Esophagus (tissue), 2 donors: ENCODE data around the gene TMTC1. TPM values are rescaled to one million over a fixed set of nuclear protein-coding genes. Genes with fewer than 3 reads are reported as not detected.

ENCODE experiments used
- H3K27ac ChIP-seq, 2 donors: one replicate each; pipeline ENCODE4 v1.5.1; 2013; ENCODE audit warnings: low read depth in 2 of 2, mild to moderate bottlenecking in 2 of 2, inconsistent platforms in 1 of 2, low read length in 1 of 2, moderate library complexity in 1 of 2
- H3K27me3 ChIP-seq, 2 donors: one replicate each; pipeline ENCODE4 v1.6.1; 2013; ENCODE audit warnings: low read length in 2 of 2, control low read depth in 1 of 2, mild to moderate bottlenecking in 1 of 2; ENCODE audit not compliant: insufficient read depth in 2 of 2, control insufficient read depth in 1 of 2
- H3K36me3 ChIP-seq, 2 donors: one replicate each; pipeline ENCODE4 v1.6.1; 2013; ENCODE audit warnings: low read length in 1 of 2; ENCODE audit not compliant: control insufficient read depth in 2 of 2, insufficient read depth in 2 of 2
- H3K4me1 ChIP-seq, 2 donors: one replicate each; pipeline ENCODE4 v1.6.1; 2013; ENCODE audit warnings: low read length in 1 of 2; ENCODE audit not compliant: control insufficient read depth in 2 of 2, insufficient read depth in 2 of 2
- H3K4me3 ChIP-seq, 2 donors: one replicate each; pipeline ENCODE4 v1.5.1; 2013; ENCODE audit warnings: low read length in 2 of 2, mild to moderate bottlenecking in 2 of 2, low read depth in 1 of 2, moderate library complexity in 1 of 2
- H3K9me3 ChIP-seq, 2 donors: one replicate each; pipeline ENCODE4 v1.6.1; 2013; ENCODE audit warnings: mild to moderate bottlenecking in 2 of 2, low read depth in 1 of 2, low read length in 1 of 2, moderate library complexity in 1 of 2; ENCODE audit not compliant: control insufficient read depth in 2 of 2, insufficient read depth in 1 of 2
- WGBS, 2 donors: extraction: QIAGEN DNeasy Blood & Tissue Kit; methylation state at CpG; one replicate each; pipeline ENCODE4 v1.1.7; 2013; 5-methylcytosine and 5-hydroxymethylcytosine counted together
- polyA plus RNA-seq, 2 donors: library from polyadenylated mRNA; stranded (reverse); fragments of 200-250 nt; gene quantifications; one replicate each; pipeline ENCODE4 v1.2.3, GENCODE V29; 2013
- donor health status: healthy with polysubstance abuse.
- donor health status: Bipolar disorder and iron deficiency.

TMTC1 gene
- polyA plus RNA-seq, 2 donors, result 1.3 to 1.6 TPM

DNA sequence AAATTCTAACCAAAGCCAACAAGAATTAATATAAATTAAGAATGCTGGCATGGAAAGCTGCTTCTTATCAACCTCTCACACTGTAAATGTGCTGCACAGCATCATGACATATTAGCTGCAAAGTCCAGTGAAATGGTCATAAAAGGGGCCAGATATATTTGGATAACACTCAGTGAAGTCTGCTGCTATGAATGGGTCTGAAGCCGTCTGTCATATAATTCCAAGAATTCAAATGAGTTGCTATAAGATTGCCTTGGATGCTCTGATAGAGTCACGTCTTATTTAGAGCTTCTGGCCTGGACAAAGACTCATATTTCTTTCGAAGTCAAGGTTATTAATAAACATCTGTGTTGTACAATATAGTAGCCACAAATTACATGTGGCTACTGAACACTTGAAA lies 231.9 kb downstream of the TMTC1 start:
- Histone ChIP-seq H3K27ac (no peak overlapping the region), H3K4me3 (no peak overlapping the region), H3K9me3 (no peaks in the 10 kb centered on the region), H3K27me3 (no peaks in the 10 kb centered on the region), H3K4me1 (no peaks in the 10 kb centered on the region), H3K36me3 (no peaks in the 10 kb centered on the region)
- 68 to 70% methylated on average over 3 of the region's 3 CpGs for WGBS, 2 donors

DNA sequence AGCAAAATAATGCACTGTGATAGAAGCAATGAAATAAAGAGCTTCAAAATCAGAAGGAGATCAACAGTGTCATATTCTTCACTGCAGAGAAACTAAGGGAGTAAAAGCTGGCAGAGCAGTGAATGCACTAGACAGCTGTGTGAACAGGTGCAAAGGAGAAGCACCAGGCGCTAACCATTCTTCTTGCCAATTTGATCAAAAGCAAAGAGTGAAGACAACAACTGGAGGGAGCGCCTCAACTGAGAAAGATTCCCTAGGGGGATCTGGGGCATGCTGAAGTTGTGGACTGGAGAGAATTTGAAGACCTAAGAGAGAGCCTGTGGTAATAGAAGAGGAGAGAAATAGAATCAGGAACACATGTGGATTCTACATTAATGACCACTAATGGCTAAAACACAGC lies 235.9 kb downstream of the TMTC1 start:
- no peak overlapping the region for H3K27ac ChIP-seq
- H3K4me1 ChIP-seq, result no peaks in the 10 kb centered on the region
- H3K4me3 ChIP-seq, result no peak overlapping the region
- 90 to 100% methylated on average over 2 of the region's 2 CpGs for WGBS, 2 donors
- H3K36me3 ChIP-seq, result no peaks in the 10 kb centered on the region
- no peaks in the 10 kb centered on the region for H3K9me3 ChIP-seq
- H3K27me3 ChIP-seq, result no peaks in the 10 kb centered on the region

DNA sequence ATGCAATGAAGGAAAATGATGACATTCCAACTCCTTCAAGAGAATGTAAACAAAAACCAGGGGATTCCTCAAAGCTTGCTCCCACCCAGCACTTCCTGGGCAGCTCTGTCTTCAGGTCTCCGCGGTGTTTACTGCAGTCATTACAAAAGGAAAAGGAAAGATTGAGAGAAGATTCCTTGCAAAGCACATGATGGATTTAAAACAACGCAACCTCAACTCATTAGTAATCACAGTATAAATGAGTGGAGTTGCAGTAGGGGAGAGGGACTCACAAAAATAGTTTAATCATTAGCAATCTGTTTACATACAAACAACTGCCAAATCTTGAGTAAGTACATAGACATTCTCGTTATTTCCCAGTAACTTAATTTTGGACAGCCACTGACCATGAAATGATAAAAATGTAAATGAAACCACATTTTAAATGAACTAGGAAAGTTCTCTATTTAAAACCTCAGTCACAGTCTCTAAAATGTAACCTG lies 236.6 kb downstream of the TMTC1 start:
- H3K27ac ChIP-seq, result no peak overlapping the region
- no peaks in the 10 kb centered on the region for H3K9me3 ChIP-seq
- H3K36me3 ChIP-seq, result no peaks in the 10 kb centered on the region
- H3K27me3 ChIP-seq, result no peaks in the 10 kb centered on the region
- H3K4me1 ChIP-seq, result no peaks in the 10 kb centered on the region
- H3K4me3 ChIP-seq, result no peak overlapping the region
- WGBS, 2 donors, result 50 to 52% methylated on average over 4 of the region's 4 CpGs

DNA sequence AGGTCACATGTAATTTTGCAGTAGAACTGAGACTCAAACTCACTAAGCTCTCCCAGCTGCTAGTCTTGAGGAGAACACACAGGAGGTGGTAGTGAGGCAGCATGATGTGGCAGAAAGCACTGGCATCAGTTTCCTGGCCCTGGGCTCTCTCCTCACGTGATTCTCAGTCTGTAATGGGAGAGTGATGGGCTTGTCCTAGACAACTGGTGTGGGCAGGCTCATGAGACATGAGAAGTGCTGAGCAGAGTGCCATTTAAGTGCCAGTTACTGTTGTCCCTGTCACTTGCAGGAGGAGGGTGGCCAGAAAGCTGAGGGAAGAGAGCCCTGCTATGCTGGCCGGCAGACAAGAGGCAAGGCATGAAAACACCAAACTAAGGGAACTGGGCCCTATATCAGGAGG lies 237.7 kb downstream of the TMTC1 start:
- H3K9me3 ChIP-seq, result no peaks in the 10 kb centered on the region

DNA sequence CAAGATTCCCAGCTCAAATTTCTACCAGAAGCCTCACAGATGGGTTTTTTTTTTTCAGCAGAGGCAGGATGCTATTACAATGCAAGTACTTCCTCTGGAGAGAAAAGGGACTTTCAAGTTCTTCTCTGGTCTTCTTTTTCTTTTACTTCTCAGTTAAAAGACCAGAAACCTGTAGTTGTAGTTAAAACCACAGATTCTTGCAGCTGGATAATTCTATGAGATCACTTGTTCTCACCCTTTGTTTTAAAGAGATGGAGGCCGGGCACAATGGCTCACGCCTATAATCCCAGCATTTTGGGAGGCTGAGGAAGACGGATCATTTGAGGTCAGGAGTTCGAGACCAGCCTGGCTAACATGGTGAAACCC lies 238.7 kb downstream of the TMTC1 start:
- WGBS, 2 donors, result 87 to 90% methylated on average over 4 of the region's 4 CpGs
- Histone ChIP-seq H3K4me1 (no peaks in the 10 kb centered on the region), H3K4me3 (no peak overlapping the region), H3K9me3 (no peaks in the 10 kb centered on the region), H3K27me3 (no peaks in the 10 kb centered on the region), H3K27ac (no peak overlapping the region), H3K36me3 (no peaks in the 10 kb centered on the region)

More for the DNA sequence above, 237.7 kb downstream of the TMTC1 start:
- Histone ChIP-seq H3K27me3 (no peaks in the 10 kb centered on the region), H3K4me3 (no peak overlapping the region), H3K4me1 (no peaks in the 10 kb centered on the region), H3K27ac (no peak overlapping the region), H3K36me3 (no peaks in the 10 kb centered on the region)
- WGBS, 2 donors, result 84 to 89% methylated on average over 2 of the region's 2 CpGs

DNA sequence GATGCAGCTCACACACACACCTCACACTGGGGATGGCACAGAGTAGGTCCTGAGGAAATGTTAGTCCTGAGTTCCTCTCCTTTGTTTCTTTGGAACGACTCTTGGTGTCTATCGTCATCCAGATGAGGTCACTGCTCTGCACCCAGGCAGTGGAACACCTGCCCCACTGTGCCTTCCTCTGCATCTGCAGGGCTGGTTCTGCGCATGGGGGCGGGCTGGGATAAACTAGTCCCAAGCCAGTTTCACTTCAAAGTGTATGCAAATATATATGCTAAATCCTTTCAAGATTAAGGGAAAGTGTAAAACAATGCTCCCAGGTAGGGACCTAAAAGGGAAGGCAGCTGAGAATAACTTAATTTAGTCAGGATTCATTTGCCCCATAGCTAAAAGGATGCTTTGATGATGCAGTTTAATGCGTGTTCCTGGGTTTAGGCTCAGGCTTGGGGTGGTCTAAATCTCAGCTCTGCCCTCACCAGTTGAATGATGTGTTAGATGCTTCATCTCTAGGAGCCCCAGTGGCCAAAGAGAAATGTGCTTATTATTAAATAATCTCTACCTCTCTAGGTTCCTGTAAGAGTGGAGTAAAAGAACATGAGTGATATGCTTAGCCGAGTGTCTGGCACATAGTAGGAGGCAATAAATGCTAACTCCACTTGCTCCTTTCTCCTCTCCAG lies 239.2 kb downstream of the TMTC1 start:
- no peak overlapping the region for H3K4me3 ChIP-seq
- no peaks in the 10 kb centered on the region for H3K4me1 ChIP-seq
- WGBS, 2 donors, result 87 to 91% methylated on average over 6 of the region's 6 CpGs
- H3K27ac ChIP-seq, result no peak overlapping the region
- no peaks in the 10 kb centered on the region for H3K9me3 ChIP-seq
- no peaks in the 10 kb centered on the region for H3K36me3 ChIP-seq
- H3K27me3 ChIP-seq, result no peaks in the 10 kb centered on the region

DNA sequence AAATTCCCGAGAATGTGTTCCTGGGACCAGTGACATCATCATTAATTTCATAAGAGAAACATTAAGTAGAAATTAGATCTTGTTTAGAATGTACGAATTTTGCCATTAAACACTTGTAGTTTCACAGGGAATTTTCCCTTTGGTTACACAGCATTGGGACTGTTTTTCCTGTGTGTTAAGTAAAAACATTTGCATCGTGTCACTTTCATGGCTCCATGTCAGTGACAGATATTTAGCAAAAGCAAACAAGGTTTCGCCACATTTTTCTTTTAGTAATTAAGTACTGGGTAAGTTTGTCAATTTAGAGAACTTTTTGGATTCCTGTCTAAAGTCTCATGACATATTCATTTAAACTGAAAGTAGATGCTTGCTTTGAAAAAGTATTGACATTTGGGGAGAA lies 240.7 kb downstream of the TMTC1 start:
- Histone ChIP-seq H3K27ac (peak overlapping the region in 1 of 2 donors; percentile 26), H3K4me1 (no peaks in the 10 kb centered on the region), H3K36me3 (no peaks in the 10 kb centered on the region), H3K9me3 (no peaks in the 10 kb centered on the region), H3K4me3 (no peak overlapping the region), H3K27me3 (no peaks in the 10 kb centered on the region)
- WGBS, 2 donors, result 61 to 69% methylated on average over 4 of the region's 4 CpGs

DNA sequence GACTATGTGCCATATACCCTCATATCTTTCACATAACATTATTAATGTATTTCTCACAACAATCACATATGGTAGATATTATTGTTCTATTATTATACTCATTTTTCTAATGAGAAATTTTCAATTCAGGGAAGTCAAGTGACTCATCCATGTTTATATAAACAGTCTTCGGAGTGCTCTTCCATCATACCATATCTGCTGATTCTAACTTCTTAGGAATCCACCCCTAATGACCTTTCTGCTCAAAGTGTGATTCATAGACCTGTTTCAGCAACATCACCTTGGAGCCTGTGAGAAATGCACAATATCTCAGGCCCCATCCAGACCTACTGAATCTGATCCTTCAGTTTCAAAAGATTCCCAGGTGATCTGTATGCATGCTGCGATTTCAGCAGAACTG lies 246.4 kb downstream of the TMTC1 start:
- Histone ChIP-seq H3K4me3 (no peak overlapping the region), H3K27ac (no peak overlapping the region), H3K4me1 (no peaks in the 10 kb centered on the region), H3K9me3 (no peaks in the 10 kb centered on the region), H3K27me3 (no peaks in the 10 kb centered on the region), H3K36me3 (no peaks in the 10 kb centered on the region)
- WGBS, 2 donors, result 54 to 73% methylated on average over 2 of the region's 2 CpGs

DNA sequence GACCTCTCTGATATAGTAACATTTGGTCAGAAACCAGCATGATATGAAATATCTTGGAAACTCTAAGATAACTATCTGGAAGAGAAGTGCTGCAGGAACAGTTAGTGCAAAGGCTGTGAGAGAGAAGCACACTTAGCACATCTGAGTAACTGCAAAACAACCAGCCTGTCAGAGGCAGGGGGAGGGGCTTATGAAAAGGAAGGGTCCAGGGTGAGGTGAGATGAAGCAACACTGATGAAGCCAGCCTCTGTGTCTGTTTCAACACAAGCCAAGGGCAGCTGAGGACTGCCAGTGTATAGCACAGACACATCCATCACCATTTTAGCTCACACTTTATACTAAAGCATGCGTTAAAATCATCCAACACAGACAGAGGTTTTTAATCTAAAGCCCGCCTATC lies 248.8 kb downstream of the TMTC1 start:
- H3K4me3 ChIP-seq, result no peak overlapping the region
- no peaks in the 10 kb centered on the region for H3K4me1 ChIP-seq
- H3K36me3 ChIP-seq, result no peaks in the 10 kb centered on the region
- no peaks in the 10 kb centered on the region for H3K9me3 ChIP-seq
- WGBS, 2 donors, result 83 to 97% methylated on average over 2 of the region's 2 CpGs
- no peaks in the 10 kb centered on the region for H3K27me3 ChIP-seq
- no peak overlapping the region for H3K27ac ChIP-seq

DNA sequence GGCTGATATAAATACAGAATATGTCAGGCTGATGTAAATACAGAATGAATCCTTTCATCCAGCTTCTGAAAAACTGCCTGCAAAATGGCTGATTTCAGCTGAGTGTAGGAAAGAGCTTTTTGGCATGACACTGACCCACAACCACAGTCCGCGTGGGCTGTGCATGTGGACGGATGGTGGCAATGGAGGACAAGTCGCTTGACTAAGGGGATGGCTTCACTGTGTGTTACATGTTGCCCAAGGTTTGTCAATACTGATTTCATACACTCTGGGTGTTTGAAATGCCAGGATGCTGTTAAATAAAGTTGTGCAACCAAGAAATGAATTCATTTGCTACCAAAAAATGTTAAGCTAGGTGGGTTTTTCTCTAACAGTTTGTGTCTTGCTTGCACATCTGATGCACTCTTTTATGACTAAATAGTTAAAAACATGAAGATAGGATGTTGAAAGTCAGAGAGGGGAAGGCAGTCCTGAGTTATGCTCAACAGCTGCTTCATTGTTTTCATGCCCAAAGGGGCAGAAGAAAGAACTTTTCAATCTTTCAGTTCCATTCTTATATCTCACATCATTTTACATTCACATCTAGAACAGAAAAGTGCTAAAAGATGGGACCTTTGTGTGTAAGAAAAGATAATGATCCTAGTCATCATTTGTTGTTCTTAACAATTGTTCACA lies 249.8 kb downstream of the TMTC1 start:
- no peak overlapping the region for H3K4me3 ChIP-seq
- H3K27ac ChIP-seq, result no peak overlapping the region
- no peaks in the 10 kb centered on the region for H3K4me1 ChIP-seq
- H3K27me3 ChIP-seq, result no peaks in the 10 kb centered on the region
- H3K36me3 ChIP-seq, result no peaks in the 10 kb centered on the region
- WGBS, 2 donors, result 43 to 63% methylated on average over 4 of the region's 4 CpGs
- H3K9me3 ChIP-seq, result no peaks in the 10 kb centered on the region
